HUES6 (cell line): ENCODE measurements around the gene CRYGD.

ENCODE experiments used
- H3K27ac ChIP-seq: 2 replicates; pipeline ENCODE4 v1.7.0; 2013; ENCODE audit warnings: low read depth, mild to moderate bottlenecking, low read length, inconsistent platforms
- H3K27me3 ChIP-seq: 2 replicates; pipeline ENCODE4 v1.6.1; 2013; ENCODE audit warnings: low read length; ENCODE audit not compliant: control insufficient read depth, insufficient read depth
- H3K36me3 ChIP-seq: 2 replicates; pipeline ENCODE4 v1.6.1; 2013; ENCODE audit warnings: low read length; ENCODE audit not compliant: control insufficient read depth, insufficient read depth
- H3K4me1 ChIP-seq: 2 replicates; pipeline ENCODE4 v1.6.1; 2013; ENCODE audit warnings: low read length; ENCODE audit not compliant: control insufficient read depth, insufficient read depth
- H3K4me3 ChIP-seq: 2 replicates; pipeline ENCODE4 v1.5.1; 2013; ENCODE audit warnings: low read depth, low read length
- H3K9ac ChIP-seq: one replicate; pipeline ENCODE4 v1.6.1; 2013; ENCODE audit warnings: mild to moderate bottlenecking, low read length
- H3K9me3 ChIP-seq: 2 replicates; pipeline ENCODE4 v1.6.1; 2013; ENCODE audit warnings: low read depth, low read length; ENCODE audit not compliant: control insufficient read depth, insufficient read depth

The CRYGD gene

DNA sequence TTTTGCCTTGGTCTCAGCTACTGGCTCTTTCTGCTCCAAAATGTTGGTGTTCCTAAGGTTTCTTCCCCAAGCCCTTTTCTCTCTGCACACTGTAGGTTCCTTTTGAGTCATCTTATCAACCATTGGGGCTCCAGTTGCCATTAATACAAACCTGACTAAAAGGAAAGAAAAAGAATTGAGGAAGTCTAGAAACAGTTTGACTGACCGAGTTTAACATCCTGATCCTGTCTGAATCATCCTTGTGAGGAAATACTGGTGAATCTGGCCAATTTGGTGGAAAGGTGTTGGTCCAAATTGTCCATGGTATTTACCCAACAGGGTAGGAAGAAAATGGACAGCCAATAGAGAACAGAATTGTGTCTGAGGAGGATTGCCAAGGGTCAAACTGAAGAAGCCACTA is 38.3 kb downstream of the CRYGD start:
- Histone ChIP-seq H3K9ac (no peak overlapping the region), H3K4me3 (no peak overlapping the region), H3K36me3 (no peaks in the 10 kb centered on the region), H3K27ac (no peak overlapping the region), H3K27me3 (no peaks in the 10 kb centered on the region), H3K4me1 (no peaks in the 10 kb centered on the region), H3K9me3 (no peaks in the 10 kb centered on the region)

DNA sequence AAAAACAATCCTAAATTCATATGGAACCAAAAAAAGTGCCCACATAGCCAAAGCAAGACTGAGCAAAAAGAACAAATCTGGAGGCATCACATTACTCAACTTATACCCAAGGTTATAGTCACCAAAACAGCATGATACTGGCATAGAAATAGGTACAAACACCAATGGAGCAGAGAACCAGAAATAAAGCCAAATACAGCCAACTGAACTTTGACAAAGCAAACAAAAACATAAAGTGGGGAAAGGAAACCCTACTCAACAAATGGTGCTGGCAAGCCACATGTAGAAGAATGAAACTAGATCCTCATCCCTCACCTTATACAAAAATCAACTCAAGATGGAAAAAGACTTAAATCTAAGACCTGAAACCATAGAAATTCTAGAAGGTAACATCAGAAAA is 40.5 kb downstream of the CRYGD start:
- Histone ChIP-seq H3K4me3 (no peak overlapping the region), H3K4me1 (no peaks in the 10 kb centered on the region), H3K36me3 (no peaks in the 10 kb centered on the region), H3K27ac (no peak overlapping the region), H3K9ac (no peak overlapping the region), H3K27me3 (no peaks in the 10 kb centered on the region), H3K9me3 (peaks cover 4% of the 10 kb centered on the region; the same call in 1 of the 2 replicates)

DNA sequence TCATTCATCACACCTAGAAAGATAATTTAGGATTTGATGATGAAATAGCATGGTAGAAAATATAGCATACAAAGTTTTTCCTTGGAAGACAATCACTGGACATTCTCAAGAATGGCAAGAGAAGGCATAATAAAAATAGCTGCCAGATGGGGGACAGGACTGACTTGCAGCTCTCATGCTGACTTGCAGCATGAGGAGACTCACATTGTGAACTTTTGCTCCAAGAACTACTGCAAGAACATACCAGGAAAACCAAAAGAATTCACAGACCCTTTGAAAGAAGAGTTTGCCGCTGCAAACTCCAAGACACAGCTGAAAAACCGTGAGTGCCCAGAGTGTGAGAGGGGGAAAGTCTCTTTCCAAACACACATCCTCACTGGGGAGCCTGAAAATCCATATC is 47.0 kb downstream of the CRYGD start:
- no peaks in the 10 kb centered on the region for H3K36me3 ChIP-seq
- H3K9ac ChIP-seq: no peak overlapping the region
- peaks cover 4% of the 10 kb centered on the region; the same call in 1 of the 2 replicates for H3K9me3 ChIP-seq
- no peaks in the 10 kb centered on the region for H3K27me3 ChIP-seq
- H3K27ac ChIP-seq: no peak overlapping the region
- no peaks in the 10 kb centered on the region for H3K4me1 ChIP-seq
- H3K4me3 ChIP-seq: no peak overlapping the region

DNA sequence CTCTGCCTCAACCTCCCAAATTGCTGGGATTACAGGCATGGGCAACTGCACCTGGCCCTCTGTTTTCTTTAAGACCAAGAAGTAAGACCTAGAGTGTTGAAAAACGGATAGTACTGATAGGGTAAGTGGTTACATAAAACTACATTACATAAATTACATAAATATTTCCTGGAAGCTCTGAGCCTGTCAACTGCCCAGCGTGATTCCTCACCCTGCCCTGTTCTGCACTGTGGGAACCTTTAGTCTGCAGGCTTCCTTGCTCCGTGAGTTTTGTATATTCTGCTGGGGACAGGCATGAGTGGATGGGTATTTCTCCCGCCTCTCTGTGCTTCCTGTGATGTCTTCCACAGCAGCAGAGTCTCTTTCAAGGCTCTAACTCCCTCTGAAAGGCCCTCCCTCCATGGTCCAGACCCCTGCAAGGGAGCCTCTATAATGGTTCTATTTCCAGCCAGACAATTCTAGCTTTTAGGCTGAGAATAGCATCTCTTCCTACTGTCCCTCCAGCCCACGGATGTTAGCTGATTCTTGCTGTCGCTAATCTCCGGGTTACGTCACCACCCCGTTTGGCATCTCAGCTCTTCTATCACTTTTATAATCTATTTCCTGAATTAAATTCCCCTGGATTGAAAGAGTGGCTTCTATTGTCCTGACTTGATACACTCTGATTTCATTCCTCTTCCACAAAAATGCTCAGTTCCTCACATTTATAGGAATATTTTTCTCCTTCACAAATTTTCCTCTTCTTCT is 49.5 kb downstream of the CRYGD start:
- no peak overlapping the region for H3K9ac ChIP-seq
- H3K27ac ChIP-seq: no peak overlapping the region
- no peaks in the 10 kb centered on the region for H3K4me1 ChIP-seq
- no peaks in the 10 kb centered on the region for H3K27me3 ChIP-seq
- H3K9me3 ChIP-seq: no peaks in the 10 kb centered on the region
- no peak overlapping the region for H3K4me3 ChIP-seq
- no peaks in the 10 kb centered on the region for H3K36me3 ChIP-seq

DNA sequence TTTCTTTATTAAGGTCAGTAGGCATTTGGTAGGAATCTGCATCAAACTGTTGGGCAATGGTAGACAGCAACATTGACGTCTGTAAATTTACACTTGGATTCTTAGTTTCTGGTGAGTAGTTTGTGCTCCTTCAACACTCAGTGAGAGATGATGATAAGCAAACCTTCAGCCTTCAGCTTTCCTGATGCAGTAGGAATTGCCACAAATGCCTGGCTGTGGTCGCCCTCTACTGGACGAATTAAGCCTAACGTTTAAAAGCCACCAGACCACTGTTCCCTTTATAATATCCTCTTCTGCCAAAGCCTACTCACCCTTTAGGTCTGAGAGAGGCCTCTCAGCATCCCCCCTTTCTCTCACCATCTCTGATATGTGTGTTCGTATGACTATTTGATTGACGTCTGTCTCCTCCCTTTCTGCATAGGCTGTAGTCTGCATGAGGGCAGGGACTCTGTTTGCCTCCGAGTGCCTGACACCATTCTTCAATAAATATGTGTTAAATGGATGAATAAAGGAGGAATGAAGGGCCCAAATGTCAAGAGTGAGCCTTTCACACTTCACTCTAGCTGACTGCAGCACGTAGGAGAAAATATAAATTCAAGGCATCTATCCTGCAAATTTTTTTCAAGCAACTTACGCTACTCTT is 52.0 kb downstream of the CRYGD start:
- H3K4me3 ChIP-seq: no peak overlapping the region
- no peak overlapping the region for H3K9ac ChIP-seq
- H3K4me1 ChIP-seq: no peaks in the 10 kb centered on the region
- no peaks in the 10 kb centered on the region for H3K27me3 ChIP-seq
- no peak overlapping the region for H3K27ac ChIP-seq
- no peaks in the 10 kb centered on the region for H3K36me3 ChIP-seq
- no peaks in the 10 kb centered on the region for H3K9me3 ChIP-seq
